T-helper 9 cell (primary cell): Measurements from ENCODE around the gene NOL12.
"Not testable (repeated sequence)": the region's sequence is repeated elsewhere in the genome, so short reads cannot be mapped to it uniquely, and the experiment has no call there.

ENCODE experiments used
- DNase-seq: peaks from one replicate; pipeline ENCODE4 v3.0.0-alpha.2; 2020

The NOL12 gene

GRCh38 chr22:37681001-37681424 lies 5.1 kb upstream of the NOL12 start:
- no peak for DNase-seq

GRCh38 chr22:37681556-37682049 lies 4.5 kb upstream of the NOL12 start:
- DNase-seq = peak; percentile 54

- DNase-seq = no peak
Observed at GRCh38 chr22:37684803-37685615, 1.1 kb upstream of the NOL12 start.

GRCh38 chr22:37690407-37690806 lies 4.3 kb downstream of the NOL12 start:
- DNase-seq = no peak

- DNase-seq = no peak
Observed at GRCh38 chr22:37690901-37691504, 4.9 kb downstream of the NOL12 start.

DNA sequence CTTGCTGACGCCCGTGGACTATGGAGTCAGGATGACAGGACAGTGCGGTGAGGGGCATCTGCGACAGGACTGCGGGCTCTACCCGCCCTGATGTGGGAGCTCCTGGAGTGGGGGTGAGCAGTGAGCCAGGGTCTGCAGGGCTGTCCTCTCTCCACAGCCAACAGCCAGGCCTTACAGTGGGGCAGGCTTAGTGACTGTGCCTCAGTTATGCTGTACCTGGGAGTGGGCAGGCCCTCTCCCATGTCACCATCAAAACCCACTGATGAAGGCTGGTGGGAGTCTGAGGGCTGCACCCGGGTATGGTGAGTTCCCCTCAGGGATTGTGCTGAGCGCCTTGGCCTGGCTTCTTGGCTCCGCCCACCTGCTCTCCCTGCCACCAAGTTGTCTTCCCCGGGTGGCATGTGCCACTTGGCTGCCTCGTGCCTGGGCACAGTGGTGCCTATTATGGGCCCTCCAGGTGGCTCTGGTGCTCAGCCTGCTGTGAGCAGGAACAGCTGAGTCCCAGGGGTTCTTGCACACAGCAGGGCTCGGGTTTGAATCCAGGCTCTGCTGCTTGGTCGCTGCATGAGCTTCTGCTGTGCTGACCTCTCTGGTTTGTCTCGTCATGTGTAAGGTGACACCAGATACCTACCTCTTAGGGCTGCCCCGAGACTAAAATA lies 6.6 kb downstream of the NOL12 start:
- DNase-seq = no peak

- not testable (repeated sequence) for DNase-seq
Observed at GRCh38 chr22:37694131-37694530, 8.0 kb downstream of the NOL12 start.

- DNase-seq = not testable (repeated sequence)
Observed at GRCh38 chr22:37696260-37696656, 10.1 kb downstream of the NOL12 start.

DNA sequence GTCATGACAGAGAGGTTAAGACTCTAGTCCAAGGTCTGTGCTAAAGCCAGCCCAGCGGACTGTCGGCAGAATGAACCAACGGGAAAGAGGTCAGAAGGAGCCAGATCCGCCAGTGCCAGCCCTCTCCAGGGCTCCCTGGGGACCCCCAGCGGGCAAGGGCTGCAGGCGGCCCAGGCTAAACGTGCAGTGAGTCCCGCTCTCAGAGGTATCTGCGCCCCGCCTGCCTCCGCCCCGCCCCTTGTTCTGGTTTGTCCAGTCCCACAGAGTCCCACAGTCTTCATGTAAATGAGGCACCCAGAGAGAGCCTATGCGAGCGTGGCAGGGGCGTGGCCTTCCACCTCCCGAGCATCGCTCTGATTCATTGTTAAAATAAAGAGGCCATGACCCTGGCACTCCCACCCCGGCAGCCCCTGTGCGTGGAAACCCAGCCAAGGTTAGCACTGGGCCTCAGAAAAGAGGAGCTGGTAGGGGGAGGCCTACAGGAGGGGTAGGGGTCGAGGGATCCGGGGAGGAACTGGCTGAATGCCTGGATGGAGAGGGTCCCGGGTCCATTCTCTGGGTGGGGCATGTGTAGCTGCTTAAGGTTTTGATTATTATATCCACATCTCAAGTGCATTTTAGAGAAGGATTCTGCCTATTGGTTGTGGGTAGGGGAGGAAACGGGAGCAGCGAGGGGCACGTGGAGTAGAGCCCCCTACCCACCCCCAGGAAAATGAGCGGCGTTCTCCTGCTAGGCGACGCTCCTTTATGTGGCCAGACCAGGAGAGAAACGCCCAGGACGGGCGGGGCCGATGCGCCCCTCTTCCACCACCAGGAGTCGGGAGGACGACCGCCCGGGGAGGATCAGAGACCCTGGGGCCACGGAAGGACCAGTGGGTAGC lies 10.8 kb downstream of the NOL12 start, which contains the start of gene TRIOBP:
Gene TRIOBP, plus strand, starts transcription at position 392 of the 881 bp plus-strand sequence. CDS start 4,318 bp downstream, outside the sequence.
- DNase-seq = peak; percentile 74

DNA sequence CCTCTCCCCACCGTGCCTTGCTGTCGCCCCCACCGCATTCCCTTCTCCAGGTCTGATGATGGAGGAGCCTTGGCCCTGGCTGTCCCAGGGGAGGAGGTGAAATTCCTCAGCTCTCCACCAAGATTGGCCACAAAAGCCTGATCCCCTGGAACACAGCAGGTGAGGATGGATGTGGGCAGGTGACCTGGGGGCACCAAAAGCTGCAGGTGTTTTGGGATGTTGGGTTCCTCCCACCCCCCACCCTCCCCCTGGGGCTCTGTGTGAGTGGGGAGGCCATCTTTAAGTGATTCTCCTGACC lies 11.3 kb downstream of the NOL12 start:
- DNase-seq = no peak

DNA sequence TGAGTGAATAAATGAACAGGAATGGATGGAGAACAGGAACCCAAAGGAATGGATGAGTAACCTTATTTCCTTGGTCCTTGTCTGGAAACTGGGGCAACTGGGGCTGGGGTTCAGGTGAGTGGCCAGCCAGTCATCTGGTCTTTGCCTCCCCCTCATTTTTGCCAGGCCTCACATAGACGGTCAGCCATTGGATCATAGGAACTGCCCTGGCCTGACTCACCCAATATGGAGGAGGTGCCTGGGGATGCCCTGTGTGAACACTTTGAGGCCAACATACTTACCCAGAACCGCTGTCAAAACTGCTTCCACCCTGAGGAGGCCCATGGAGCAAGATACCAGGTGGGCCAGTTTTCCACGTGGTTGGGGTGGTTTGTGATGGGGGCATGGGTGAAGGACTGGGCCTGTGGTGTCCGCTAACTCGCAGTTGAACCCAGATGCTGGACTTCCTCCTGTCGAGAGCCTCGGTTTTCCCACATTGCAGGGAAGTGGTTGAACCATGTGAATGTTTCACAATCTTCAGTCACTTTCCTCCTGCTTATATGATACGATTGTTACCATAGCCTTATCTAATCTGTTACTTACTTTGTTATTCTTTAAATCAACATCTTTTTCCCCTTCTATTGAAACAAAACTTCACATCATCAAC lies 15.1 kb downstream of the NOL12 start:
- DNase-seq = no peak

DNA sequence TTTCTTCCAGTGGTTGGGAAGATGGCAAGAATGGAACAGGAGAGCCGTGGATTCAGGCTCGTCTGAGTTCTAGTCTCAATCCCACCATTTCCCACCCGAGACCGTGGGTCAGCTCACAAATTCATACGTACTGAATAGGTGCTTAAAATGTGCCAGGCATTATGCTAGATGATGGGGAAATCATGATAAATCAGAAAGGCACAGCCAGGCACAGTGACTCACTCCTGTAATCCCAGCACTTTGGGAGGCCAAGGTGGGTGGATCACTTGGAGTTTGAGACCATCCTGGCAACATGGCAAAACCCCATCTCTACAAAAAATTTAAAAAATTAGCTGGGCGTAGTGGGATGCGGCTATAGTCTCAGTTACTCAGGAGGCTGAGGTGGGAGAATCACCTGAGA lies 17.8 kb downstream of the NOL12 start:
- no peak for DNase-seq

DNA sequence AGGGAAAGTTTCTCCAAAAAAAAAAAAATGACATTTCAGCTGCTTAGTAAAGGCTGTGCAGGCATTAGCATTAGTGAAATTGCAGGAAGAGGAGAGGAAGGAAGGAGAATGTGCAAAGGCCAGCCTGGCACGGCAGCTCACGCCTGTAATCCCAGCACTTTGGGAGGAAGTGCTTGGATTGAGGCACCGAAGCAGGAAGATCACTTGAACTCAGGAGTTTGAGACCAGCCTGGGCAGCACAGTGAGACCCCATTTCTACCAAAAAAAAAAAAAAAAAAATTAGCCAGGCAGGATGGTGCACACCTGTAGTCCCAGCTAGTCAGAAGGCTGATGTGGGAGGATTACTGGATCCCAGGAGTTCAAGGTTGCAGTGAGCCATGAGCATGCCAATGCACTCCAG lies 18.5 kb downstream of the NOL12 start:
- no peak for DNase-seq

DNA sequence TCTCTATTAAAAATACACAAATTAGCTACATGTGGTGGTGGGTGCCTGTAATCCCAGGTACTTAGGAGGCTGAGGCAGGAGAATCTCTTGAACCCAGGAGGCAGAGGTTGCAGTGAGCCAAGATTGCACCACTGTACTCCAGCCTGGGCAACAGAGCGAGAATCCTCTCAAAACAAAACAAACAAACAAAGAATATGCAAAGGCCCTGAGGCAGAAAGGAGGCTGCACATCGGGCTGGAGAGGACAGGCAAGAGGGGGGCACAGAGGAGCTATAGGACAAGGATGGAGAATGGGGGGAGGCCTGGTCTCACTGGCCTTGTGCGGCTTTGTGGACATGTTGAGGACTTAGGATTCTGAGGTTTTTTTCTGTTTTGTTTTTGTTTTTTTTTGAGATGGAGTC lies 19.1 kb downstream of the NOL12 start:
- DNase-seq = no peak

DNA sequence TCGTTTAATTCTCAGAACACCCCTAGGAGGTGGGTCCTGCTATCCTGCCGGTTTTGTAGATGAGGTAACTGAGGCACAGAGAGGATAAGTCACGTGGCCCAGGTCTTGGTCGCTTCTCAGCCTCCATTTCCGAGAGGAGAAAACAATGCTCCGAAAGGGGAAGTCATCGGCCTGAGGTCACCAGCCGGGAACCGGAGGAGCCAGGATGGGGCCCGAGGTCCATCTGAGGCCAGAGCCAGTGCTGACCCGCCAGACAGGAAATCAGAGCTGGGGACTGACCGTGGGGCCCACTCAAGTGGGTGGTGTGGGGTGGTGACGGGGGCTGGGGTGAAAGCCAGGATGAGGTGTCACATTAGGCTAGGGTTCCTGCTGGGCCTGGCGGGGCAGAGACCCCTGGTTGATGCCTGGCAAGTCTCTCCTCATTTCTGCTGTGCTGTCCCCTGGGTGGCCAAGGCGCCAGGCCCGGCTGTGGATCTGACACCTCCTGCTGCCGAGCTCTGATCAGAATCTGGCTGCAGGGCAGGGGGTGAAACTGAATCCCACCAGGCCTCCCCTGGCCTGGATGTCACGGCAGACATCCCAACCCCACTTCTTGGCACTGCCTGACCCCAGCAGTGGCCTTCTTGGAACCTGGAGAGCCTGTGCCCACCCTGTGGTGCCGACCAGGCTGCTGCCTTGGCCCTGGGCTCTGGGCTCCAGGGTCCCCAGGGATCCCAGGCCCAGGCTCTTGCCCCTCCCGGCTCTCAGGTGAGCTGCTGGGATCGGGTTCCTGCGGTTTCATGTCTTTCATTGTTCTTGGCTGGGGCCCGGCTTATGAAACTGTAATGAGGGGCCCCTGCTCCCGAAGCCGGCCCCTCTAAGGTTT lies 22.7 kb downstream of the NOL12 start:
- no peak for DNase-seq

DNA sequence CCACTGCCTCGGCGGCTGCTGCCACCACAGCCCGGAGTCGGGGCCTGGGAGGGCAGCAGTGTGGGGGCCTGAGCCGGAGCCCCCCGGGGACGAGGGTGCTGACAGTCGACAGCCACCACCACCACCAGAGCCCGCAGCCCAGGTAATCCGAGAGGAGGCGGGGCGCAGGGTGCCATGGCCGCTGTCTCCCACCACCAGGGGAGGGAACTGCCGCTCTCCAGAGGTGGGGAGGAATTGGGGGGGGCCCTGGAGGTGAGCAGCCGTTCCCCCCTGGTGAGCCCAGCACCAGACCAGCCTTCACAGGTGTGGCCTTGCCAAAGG lies 23.3 kb downstream of the NOL12 start:
- no peak for DNase-seq

DNA sequence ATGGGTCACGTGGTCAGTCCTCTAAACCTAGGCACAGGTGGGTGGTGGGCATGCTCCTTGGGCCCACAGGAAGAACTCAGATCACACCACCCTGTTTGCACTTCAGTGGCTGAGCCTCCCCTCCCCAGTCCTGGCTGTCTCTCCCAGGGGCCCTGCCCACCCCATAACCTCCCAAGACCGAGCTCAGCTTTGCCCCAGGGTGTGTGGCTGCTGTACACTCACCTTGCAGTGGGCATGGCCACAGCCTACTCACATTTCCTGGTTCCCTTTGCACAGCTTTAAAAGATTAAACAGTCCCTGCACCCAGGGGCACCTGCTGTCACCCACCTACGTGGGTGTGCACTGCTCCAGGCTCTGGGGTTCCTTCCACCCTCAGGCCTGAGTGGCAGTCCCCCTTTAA lies 24.5 kb downstream of the NOL12 start:
- DNase-seq = no peak

- no peak for DNase-seq
Observed at GRCh38 chr22:37711490-37711889, 25.3 kb downstream of the NOL12 start.

DNA sequence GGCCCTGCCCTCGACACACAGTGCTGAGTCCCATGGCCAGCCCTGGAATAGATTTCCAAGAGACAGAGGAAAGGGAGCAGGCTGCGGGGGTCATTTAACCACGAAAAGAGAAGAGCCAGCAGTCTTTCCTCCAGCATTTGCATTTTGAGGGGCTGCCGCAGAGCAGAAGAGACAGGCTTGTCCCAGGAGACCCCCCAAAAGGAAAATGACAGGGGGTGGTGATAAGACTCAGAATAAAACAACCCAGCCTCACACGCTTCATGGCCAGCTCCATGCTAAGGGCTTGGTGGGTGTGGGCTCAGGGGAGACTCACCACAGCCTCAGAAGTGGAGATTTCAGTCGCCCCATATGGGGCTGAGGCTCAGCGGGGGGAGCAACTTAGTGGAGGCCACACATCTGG lies 27.6 kb downstream of the NOL12 start:
- no peak for DNase-seq

- no peak for DNase-seq
Observed at GRCh38 chr22:37714634-37715033, 28.5 kb downstream of the NOL12 start.

- no peak for DNase-seq
Observed at GRCh38 chr22:37715760-37716159, 29.6 kb downstream of the NOL12 start.
